Dermis blood vessel endothelial cell (primary cell): ENCODE results near the gene LGMN. TPM values are rescaled to one million over a fixed set of nuclear protein-coding genes. Genes with fewer than 3 reads are reported as not detected.
A peak's percentile ranks its signal among the peaks of the same experiment; 100 is the strongest.
"Not testable (repeated sequence)": the region's sequence is repeated elsewhere in the genome, so short reads cannot be mapped to it uniquely, and the experiment has no call there.

Experiments used
- DNase-seq: peaks from one replicate; pipeline ENCODE4 v3.0.0; 2010
- total RNA-seq: library from RNA; depleted of rRNA; stranded (reverse); fragments of >200 nt; gene quantifications from 2 replicates; pipeline ENCODE4 v1.2.3, GENCODE V29; 2014

The LGMN gene
- total RNA-seq, 1 donor from 2014 or later = 59.4 TPM

GRCh38 chr14:92692822-92693226 is 55.6 kb downstream of the LGMN start:
- DNase-seq = peak; percentile 87

- DNase-seq = peak; percentile 83
Measured at GRCh38 chr14:92690171-92691011, 58.0 kb downstream of the LGMN start.

- no peak for DNase-seq
Measured at GRCh38 chr14:92688434-92689375, 59.7 kb downstream of the LGMN start.

GRCh38 chr14:92687681-92688433 is 60.6 kb downstream of the LGMN start:
- peak; percentile 49 for DNase-seq

- DNase-seq = peak; percentile 80
Measured at GRCh38 chr14:92686900-92687427, 61.5 kb downstream of the LGMN start.

GRCh38 chr14:92686411-92686899 is 62.0 kb downstream of the LGMN start:
- no peak for DNase-seq

- no peak for DNase-seq
Measured at GRCh38 chr14:92685784-92686355, 62.6 kb downstream of the LGMN start.

GRCh38 chr14:92684801-92685560 is 63.4 kb downstream of the LGMN start:
- DNase-seq = no peak

GRCh38 chr14:92683041-92683440 is 65.4 kb downstream of the LGMN start:
- no peak for DNase-seq

- peak; percentile 86 for DNase-seq
Measured at GRCh38 chr14:92680781-92681650, 67.4 kb downstream of the LGMN start.

GRCh38 chr14:92680330-92680729 is 68.1 kb downstream of the LGMN start:
- DNase-seq = not testable (repeated sequence)

GRCh38 chr14:92679246-92679645 is 69.2 kb downstream of the LGMN start:
- no peak for DNase-seq

- no peak for DNase-seq
Measured at GRCh38 chr14:92678766-92679165, 69.7 kb downstream of the LGMN start.

GRCh38 chr14:92677955-92678354 is 70.5 kb downstream of the LGMN start:
- DNase-seq = no peak

GRCh38 chr14:92677087-92677668 is 71.2 kb downstream of the LGMN start:
- no peak for DNase-seq

- no peak for DNase-seq
Measured at GRCh38 chr14:92676403-92677086, 71.9 kb downstream of the LGMN start.

GRCh38 chr14:92675976-92676375 is 72.5 kb downstream of the LGMN start:
- no peak for DNase-seq

GRCh38 chr14:92675421-92675820 is 73.0 kb downstream of the LGMN start:
- no peak for DNase-seq

- no peak for DNase-seq
Measured at GRCh38 chr14:92673601-92674150, 74.8 kb downstream of the LGMN start.
